GM21619 (cell line): ENCODE data around the gene FARP1.

Experiments used
- ATAC-seq: cut with Tn5 transposase; IDR thresholded peaks from one replicate; pipeline ENCODE4 v1.9.1; 2021; ENCODE audit not compliant: unreplicated experiment

FARP1 gene

DNA sequence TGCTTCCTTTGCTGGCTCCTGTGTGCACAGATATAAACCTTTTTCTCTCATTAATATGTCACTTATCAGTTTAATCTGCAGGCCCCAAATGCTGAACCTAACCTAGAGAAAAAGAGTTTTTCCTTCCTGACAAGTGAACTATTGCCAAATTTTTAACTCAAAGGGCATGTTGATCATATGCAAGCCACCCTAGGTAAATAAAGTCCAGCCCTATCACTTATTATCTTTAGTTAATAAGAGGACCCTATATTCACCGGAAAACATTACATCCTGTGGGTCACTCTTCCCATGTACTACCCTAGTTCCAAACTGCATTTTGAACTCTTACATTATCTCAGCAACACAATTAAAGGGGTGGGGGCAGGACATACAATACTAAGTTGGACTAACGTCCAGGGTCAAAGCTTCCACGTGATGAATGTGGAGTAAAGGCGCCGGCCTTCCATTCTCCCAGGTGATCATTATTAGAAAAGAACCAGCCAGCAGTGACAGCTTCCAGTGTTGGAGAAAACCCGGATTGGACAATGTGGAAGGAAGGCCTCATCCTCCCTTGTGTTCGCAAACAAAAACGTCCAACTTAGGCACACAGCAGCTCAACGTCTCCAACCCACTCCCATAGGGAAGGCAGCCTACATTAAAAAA is 347.4 kb downstream of the FARP1 start:
- no peak for ATAC-seq

DNA sequence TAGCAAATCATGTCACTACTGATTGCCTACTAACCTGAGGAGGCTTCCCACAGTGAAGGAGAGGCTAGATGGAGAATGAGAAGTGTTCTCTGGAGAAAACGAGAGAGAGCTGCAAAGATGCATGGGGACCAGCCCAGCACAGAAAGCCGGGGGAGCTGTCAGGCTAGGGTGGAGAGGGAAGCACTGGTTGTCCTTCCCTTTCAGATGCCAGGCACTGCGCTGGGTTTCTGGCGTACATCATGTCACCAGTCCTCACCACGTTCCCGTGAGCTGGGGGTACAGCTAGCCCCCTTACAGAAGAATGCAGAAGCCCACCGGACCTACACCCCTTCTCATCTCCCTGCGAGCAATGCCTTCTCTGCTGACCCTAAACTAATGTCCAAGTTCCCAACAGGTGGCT is 348.0 kb downstream of the FARP1 start:
- ATAC-seq, result no peak

DNA sequence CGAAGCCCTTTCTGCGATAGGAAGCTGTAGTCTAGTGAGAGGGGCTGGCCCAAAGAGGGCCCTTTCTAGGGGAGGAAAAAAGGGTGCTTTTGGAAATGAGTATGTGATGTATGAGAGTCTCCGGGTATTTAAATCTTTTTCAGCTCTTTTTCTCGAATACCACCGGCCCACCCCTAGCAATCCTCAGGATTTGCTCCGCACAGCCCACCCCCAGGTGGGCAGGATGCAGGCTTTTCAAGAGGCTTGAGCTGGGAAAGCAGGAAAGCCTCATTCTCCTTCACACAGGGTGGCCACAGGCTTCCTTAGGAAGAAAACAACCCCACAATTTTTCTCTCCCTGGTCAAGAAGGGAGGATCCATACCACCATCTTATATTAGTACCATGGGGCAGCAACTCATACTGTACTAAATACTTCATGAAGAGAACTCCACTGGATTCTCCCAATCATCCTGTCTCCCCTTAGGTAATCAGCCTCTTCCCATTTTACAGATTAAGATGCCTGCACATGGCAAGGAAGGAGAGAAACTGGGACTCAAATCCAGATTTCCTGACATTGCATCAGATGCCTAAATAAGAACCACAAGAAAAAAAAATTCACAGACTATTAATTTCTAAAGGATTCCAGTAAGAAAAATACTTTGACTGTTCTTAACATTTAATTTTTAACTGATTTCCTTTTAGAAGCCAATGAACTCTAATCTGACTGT is 349.6 kb downstream of the FARP1 start:
- ATAC-seq, result no peak

DNA sequence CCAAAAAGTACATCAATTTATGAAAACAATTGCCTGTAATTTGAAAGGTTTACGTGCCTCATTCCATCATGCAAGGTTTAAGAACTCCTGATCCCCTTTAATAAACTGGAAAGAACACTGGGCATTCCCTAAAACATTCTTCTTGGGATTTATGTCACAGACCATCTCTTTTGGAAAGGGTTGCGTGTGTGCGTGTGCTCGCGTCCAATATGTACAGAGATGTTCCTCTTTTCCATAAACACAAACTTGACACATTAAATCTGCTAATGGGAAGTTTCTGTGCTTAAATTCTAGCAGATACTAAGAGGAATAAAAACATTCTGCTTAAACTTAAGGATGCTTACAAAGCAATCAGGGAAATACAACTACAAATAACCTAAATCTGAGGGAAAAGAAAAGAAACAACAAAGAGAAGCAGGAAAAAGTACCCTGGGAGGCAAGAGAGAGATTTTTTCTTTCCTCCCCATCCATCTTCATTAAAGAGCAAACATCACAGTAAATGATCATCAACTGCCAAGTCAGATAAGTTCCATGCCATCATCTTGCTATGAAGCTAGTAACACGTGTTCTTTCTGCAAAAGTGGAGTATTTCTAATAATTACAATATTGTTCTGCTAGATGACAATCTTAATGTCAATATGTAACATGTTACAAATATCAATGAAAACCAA is 350.3 kb downstream of the FARP1 start:
- ATAC-seq, result no peak

DNA sequence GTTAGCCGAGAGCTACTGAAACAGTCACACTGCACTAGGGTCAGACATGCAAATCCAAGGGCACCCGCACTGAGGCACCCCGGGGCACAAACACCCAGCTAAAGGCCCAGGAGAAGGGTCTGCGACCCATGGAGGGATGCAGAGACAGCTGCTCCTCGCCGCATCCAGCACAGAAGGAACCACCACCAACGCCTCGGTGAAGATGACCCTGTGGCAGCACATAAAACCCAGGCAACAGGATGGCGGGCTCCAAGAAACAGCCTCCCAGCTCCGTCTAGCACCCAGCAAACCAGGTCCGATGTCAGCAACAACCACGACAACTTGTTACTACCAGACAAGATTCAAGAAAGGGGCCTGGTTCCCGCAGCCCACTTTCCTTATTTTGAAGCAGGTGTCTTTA is 351.9 kb downstream of the FARP1 start:
- no peak for ATAC-seq

DNA sequence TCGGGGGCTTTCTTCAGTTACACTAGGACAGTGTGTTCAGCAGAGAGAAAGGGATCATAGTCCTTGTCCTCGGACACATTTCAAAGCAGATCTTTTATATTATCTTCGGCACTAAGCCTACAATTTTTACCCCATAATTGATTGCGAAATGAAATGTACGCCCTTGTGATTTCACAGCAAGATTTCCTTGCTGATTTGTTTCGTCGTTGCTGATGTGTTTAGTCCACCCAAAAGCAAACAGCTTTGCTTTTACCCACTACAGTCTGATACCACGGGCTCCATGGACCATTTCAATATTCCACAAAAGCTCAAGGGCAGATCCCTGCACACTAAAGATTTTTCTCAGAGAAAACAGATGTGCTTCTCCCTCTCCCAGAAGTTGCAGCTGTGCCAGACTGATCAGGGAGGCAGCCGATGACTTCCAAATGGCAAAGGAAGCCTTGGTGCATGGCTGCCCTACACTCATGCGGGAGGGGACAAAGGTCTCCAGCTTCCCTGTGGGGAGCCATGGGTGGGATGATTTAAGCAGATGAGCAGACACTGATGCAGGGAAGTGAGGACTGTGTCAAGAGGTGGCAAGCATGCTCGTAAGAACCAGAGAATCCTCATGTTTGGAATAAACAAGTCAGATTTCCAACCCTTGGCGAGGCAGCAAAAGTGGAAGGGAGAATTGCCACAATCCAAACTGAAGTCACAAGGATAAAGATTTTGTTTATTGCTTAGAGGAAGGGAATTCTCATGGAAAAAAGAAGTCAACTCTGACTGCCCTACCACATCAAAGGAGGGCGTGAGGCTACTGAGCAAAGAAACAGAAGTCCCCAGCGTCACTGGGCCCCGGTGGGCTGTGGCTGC is 353.0 kb downstream of the FARP1 start:
- no peak for ATAC-seq

DNA sequence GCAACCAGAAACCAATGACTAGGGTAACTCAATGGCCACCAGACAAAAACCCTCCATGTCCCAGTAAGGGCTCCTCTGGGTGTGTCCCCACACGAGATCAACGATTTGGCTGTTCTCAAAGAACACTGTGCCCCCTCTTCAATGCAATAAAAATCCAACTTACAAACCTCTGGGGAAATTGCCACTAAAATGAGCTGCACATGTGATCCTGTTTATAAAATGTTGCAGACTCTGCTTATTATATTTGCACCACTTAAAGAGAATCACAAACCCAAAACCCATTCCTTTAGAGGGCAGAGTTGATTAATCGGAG is 353.5 kb downstream of the FARP1 start:
- no peak for ATAC-seq

DNA sequence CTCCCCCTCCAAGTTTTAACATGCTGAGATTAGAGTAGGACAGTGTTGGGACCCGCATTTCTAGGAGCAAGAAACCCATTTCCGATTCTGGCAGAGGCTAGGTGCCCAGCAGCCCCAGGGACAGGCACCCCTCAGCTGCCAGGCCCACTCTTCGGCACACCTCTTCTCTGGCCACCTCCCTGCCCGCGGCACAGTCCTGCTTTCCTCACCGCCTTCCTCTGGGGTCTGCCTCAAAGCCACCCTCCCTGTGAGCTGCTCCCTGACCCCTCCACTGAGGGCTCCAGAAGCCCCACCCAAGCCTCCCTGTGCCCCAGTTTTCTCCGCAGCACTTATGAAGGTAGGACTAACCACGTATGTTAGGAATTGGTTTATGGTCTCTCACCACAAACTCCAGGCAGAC is 354.1 kb downstream of the FARP1 start:
- ATAC-seq, result no peak

DNA sequence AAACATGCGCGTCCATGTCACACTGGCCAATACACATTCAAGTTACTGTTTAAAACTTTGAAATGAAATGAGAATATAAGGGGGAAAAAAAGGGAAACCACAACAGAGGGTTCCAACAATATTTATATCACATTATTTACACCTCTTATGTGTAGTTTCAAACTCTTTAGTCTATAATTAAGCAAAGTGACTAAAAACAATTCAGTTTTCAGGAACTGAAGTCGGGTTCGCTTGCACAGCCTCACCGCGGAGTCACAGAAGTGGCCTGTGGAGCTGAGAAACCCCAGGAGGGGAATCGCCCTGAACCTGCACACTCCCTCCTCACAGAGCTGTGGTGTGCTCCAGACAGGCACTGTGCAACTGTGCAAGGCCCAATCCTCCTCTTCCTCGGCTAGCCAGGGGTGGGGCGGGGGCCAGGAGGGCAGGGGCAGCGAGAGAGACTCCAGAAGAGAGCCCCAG is 358.1 kb downstream of the FARP1 start:
- peak; percentile 74 for ATAC-seq

DNA sequence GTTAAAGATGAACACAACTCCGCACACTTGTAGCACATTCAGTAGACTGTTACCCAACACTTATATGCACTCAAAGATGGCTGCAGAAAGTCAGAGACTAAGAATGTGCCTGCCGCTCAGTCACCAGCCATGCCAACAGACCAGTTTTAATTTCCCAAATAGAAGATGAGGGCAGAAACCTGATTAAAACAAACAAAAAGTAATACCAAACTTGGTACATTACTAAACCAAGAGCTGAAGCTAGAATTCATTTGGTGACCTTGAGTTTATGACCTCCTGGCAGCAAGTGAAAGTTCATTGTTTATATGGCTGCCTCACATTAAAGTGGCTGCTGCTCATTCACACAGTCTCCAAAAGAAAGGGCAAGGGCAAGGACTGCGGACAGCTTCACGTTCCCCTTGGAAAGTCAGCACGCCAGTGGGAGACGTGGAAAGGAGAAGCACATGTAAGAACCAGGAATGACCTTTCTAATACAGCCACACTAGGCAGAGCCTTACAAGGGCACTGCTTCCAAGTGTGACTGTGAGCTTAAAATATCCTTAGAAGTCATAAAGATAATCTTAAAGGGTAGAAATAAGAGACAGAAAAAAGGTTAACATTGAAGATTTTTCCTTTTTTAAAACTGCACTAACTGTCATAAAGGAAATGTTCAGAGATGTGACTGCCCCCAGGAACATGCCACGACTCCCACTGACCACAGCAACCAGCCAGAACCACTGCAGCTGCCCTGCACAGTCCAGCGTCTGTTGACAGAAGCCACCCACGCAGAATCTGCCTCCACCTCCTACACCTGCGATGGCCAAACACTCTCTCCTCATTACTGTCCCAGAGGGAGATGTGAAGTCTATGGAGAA is 360.5 kb downstream of the FARP1 start:
- no peak for ATAC-seq

DNA sequence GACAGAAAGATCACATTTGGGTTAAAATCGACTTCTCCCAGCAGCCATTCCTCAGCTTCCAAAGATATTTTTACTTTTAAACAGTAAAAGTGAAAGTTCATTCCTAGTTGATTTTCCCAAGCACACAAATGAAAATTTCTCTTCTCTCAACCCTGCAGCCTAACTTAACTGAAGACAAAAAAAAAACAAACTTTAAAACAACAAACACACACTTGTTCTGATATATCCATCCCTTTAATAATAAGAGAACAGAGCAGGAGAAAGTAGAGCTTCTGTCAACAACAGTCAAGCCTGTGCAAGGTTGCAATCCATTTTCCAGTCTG is 361.1 kb downstream of the FARP1 start:
- ATAC-seq, result no peak

DNA sequence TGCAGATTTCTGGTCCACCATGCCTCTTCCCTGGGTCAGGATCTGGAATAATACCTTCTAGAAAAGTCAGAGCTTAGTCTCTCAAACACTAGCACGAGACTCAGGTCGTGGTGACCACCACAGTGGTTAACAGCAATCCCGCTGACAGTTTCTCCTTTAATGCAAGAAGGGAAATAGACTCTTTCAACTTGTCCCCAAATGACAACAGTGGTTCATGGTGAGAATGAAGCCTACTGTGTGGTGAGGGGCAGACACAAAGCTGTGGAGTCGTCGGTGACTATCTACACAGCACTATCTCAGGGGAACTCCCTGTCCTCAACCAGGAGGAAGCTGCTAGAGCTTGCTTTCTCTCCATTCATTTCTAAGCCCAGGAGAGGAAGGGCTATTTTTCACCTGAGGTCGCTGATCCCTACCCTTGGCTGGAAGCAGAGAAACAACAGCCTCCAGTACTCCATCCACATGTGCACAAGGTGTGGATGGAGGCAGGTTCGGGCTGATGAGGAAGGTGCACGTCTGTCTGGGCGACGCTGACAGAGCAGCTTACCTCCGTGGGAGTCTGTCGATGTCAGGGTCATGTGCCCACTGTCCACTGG is 361.6 kb downstream of the FARP1 start:
- ATAC-seq, result peak; percentile 54
